Limb (tissue), 2 donors: ENCODE data around the gene HSD11B1L.

Experiments
- DNase-seq, 2 donors: peaks; one replicate each; pipeline ENCODE4 v3.0.0-alpha.2; 2016; ENCODE audit errors: extremely low spot score in 2 of 2

Gene HSD11B1L

GRCh38 chr19:5666921-5667610 lies 13.8 kb upstream of the HSD11B1L start:
- no peak for DNase-seq

GRCh38 chr19:5667751-5668271 lies 13.0 kb upstream of the HSD11B1L start:
- no peak for DNase-seq

GRCh38 chr19:5669212-5669611 lies 11.6 kb upstream of the HSD11B1L start:
- DNase-seq, result no peak

GRCh38 chr19:5671600-5671999 lies 9.2 kb upstream of the HSD11B1L start:
- DNase-seq, result no peak

DNA sequence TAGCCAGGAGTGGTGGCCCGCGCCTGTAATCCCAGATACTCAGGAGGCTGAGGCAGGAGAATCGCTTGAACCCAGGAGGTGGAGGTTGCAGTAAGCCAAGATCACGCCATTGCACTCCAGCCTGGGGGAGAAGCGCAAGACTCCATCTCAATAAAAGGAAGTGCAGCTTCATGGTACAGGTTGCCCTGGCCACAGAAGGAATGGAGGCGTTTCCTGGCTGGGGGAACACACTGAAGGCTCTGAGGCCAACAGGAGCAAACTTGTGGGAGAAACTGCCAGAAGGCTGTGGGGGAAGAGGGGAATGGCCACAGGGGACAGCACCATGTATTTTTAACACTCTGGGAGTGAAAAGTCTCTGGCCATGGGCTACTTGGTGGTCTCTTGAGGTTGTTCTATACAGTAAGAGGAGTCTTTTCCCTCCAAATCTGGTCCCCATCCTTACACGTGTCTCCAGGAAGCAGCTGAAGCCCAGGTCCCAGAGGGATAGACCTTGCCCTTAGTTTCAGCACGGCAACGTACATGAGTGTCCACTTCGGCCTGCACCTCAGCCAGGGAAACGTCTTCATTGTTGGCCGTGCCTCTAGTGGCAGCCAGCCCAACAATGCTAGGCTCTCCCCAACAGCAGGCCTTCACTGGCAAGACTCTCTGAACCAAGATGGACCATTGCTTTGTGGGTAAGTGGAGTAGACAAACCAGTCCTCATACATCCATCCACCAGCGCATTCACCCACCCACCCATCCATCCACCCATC lies 7.9 kb upstream of the HSD11B1L start:
- no peak for DNase-seq

DNA sequence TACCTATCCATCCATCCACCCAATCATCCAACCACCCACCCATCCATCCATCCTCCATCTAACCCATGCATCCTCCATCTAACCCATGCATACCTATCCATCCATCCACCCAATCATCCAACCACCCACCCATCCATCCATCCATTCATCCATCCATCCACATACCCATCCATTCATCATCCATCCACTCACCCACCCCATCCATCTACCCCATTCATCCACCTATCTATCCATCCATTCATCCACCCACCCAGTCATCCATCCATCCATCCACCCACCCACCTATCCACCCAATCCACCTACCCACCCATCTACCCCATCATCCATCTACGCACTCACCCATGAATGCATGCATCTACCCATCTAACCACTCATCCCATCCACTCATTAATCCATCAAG lies 7.1 kb upstream of the HSD11B1L start:
- no peak for DNase-seq

DNA sequence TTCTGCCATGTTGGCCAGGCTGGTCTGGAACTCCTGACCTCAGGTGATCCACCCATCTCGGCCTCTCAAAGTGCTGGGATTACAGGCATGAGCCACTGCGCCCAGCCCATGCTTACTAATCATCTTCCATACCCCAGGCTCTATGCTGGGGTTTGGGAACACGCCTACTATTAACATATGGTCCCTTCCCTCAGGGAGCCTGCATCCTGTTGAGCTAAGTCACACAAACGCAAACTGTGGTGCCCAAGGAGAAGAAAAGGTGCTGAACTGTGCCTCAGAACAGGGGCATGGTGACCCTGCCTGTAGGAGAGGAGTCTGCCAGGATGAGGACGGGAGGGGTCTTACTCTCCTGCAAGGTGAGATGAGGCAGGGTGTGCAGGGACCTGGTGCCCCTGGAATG lies 6.1 kb upstream of the HSD11B1L start:
- DNase-seq, result no peak

GRCh38 chr19:5676105-5676771 lies 4.6 kb upstream of the HSD11B1L start:
- no peak for DNase-seq

- DNase-seq, result peak in 1 of 2 donors; percentile 32
Measured at GRCh38 chr19:5676772-5677105, 4.1 kb upstream of the HSD11B1L start.

DNA sequence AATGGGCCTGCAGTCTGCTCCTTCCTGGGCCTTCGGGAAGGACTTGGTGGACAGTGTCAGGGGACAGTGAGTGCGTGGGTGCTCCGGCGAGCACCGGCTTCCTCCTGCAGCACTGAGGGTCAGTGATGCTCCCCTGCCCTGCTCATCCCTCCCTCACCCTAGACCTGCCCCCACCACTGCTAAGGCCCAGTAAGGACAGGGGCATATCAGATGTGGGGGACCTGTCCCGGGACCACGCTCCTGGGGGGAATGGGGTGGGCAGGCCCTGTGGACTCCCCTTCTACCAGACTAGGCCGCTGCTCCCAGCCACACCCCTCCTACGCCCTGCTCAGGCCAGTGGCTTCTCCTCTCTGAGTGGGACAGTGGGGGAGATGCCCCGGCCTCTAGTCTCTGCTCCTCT lies 3.7 kb upstream of the HSD11B1L start:
- DNase-seq, result no peak

GRCh38 chr19:5677580-5677979 lies 3.2 kb upstream of the HSD11B1L start:
- DNase-seq, result no peak

DNA sequence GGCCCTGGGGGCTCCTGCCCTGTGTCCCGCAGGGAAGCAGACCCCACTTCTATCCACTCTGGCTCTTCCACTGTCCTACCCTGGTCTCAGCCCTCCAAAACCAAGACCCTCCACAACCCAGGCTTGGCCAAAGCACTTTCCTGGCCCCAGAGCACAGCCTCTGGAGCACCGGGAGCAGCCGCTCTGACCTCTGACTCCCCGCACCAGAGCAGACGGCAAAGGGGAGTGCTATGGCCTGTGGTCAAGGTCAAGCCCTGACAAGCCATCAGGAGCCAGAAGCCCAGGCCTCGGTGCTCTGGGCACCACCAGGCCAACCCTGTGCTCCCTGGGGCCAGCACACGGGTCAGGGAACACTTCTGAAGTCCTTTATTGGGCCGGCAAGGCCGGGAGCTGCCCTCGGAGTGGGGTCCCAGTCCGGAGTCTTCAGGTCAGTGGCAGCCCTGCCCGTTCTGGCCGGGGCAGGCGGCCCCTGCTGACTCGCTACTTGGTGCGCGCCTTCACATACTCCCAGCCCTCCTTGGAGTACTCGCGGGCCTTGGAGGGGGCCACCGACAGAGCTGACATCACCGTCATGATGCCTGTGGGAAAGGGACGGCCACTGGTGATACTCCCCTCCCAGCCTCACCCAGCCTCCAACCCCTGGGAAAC lies 2.6 kb upstream of the HSD11B1L start:
- DNase-seq, result no peak

- DNase-seq, result no peak
Measured at GRCh38 chr19:5679289-5680083, 1.3 kb upstream of the HSD11B1L start.

- no peak for DNase-seq
Measured at GRCh38 chr19:5680084-5680436, 767 bp upstream of the HSD11B1L start.

GRCh38 chr19:5681391-5682106 lies 722 bp downstream of the HSD11B1L start:
- no peak for DNase-seq

DNA sequence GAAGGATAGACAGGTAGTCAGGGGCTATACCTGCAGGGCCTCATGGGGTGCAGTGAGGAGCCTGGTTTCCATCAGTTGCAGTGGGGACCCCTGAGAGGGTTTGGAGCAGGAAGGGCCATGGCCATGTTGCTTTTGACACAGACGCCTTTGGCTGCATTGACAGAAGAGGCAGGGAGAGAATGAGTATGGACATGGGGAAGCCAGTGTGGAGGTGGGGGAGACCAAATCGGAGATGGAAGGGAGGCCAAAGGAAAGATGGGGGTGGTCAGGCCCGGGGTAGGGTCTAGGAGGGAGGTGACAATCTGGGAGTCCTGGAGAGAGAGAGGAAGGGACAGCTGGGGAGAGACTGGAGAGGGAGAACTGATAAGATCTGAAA lies 1.3 kb downstream of the HSD11B1L start:
- DNase-seq, result no peak

- no peak for DNase-seq
Measured at GRCh38 chr19:5683177-5683886, 2.5 kb downstream of the HSD11B1L start.

DNA sequence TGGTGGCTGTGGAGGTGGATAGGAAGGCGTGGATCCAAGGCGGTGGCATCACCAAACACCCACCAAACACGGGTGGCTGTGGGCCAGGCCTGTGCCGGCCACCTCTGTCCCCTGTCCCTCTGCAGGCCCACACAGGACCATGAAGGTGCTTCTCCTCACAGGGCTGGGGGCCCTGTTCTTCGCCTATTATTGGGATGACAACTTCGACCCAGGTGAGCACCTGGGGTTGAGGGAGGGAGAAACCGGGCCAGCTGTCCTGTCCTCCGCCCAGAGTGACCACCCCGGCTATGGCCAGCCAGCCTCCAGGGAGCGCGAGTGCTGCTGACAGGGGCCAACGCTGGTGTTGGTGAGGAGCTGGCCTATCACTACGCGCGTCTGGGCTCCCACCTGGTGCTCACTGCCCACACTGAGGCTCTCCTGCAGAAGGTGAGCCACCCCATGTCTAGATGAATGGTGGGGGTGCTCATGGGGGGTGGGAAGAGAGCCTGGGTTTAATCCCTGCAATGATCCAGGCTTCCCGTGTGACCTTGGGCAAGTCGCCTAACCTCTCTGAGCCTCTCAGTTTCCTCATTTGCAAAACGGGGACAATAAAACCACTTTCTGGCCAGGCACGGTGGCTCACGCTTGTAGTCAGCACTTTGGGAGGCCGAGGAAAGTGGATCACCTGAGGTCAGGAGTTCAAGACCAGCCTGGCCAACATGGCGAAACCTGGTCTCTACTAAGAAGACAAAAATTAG lies 4.0 kb downstream of the HSD11B1L start:
- no peak for DNase-seq

DNA sequence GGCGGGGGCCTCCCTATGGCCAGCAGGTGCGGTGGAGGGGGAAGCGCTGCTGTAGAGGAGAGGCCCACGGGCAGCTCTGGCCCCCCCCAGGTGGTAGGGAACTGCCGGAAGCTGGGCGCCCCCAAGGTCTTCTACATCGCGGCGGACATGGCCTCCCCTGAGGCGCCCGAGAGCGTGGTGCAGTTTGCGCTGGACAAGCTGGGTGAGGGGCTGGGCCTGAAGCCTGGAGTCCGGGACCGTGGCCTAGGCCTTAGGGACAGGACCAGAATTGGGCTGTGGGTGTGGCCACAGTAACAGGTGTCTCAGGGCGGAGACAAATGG lies 5.5 kb downstream of the HSD11B1L start:
- no peak for DNase-seq
